ENCODE measurements around the gene ACO1. TPM values are rescaled to one million over a fixed set of nuclear protein-coding genes. Genes with fewer than 3 reads are reported as not detected.
"Not testable (repeated sequence)": the region's sequence is repeated elsewhere in the genome, so short reads cannot be mapped to it uniquely, and the experiment has no call there.

The ACO1 gene
- total RNA-seq, 3 donors from 2014 or later = 44.2 to 169 (median 47.1) TPM

DNA sequence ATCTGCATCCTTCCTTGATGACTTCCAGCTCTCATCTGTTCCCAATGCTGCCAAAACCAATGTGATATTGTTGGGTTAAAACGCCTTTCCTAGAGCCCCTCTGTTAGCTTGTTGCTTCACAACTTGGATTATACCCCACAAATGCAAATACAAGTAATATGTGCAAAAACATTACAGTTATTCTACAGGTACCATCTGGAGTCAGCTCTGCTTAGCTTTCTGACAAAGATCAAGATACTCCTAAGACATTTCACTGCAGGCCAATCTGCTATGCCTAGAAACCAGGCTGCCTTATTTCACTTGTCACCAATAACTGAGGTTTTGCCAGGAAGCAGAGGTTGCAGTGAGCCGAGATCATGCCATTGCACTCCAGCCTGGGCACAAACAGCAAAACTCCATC, 36.9 kb upstream of the ACO1 start:
- Histone ChIP-seq H3K4me1 (no peaks in the 10 kb centered on the region), H3K27ac (no peak overlapping the region), H3K4me3 (no peak overlapping the region), H3K27me3 (no peaks in the 10 kb centered on the region), H3K36me3 (no peaks in the 10 kb centered on the region), H3K9me3 (no peaks in the 10 kb centered on the region)
- no peak for DNase-seq (ENCODE audit: low spot score in 2 of 2)
- TF ChIP-seq POLR2A (IDR thresholded peaks at IDR 0.05) (no peak), POLR2AphosphoS5 (IDR thresholded peaks at IDR 0.05) (no peak)
- TF ChIP-seq, protein P1, sequence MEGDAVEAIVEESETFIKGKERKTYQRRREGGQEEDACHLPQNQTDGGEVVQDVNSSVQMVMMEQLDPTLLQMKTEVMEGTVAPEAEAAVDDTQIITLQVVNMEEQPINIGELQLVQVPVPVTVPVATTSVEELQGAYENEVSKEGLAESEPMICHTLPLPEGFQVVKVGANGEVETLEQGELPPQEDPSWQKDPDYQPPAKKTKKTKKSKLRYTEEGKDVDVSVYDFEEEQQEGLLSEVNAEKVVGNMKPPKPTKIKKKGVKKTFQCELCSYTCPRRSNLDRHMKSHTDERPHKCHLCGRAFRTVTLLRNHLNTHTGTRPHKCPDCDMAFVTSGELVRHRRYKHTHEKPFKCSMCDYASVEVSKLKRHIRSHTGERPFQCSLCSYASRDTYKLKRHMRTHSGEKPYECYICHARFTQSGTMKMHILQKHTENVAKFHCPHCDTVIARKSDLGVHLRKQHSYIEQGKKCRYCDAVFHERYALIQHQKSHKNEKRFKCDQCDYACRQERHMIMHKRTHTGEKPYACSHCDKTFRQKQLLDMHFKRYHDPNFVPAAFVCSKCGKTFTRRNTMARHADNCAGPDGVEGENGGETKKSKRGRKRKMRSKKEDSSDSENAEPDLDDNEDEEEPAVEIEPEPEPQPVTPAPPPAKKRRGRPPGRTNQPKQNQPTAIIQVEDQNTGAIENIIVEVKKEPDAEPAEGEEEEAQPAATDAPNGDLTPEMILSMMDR (IDR thresholded peaks at IDR 0.05) = no peak
- intact Hi-C loops (cut with DNase I; ENCODE audit: low total_unique reads) = no loop called here

DNA sequence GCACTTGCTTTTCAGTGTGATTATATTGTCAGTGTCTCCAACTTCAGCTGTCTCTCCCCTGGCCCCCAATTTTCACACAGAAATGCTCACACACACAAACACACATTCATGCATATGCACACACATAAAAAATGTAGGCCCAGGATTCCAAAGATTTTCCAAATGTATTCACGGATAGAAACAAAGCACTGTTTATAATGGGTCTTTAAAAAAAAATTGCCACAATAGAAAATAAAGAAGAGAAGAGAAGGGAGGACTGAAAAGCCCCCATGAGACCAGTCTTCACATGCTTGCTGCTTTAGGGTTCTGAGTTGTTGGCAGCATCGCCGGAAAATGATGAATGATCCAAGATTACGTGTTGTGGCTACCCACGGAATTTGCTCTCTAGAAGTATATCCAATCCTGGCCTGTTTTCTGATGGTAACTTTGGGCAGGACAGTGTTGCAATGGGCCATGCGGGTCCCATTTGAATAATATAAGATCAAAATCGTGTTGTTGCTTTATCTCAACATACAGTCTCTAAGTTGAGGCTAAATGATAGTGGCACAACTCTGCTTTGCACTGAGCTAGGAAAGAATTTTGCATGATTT, 36.2 kb upstream of the ACO1 start:
- intact Hi-C loops (cut with DNase I; ENCODE audit: low total_unique reads) = no loop called here
- Histone ChIP-seq H3K27ac (no peak overlapping the region), H3K4me1 (no peaks in the 10 kb centered on the region), H3K36me3 (no peaks in the 10 kb centered on the region), H3K9me3 (no peaks in the 10 kb centered on the region), H3K4me3 (no peak overlapping the region), H3K27me3 (no peaks in the 10 kb centered on the region)
- DNase-seq (ENCODE audit: low spot score in 2 of 2) = no peak
- TF ChIP-seq POLR2A (IDR thresholded peaks at IDR 0.05) = no peak
- no peak for TF ChIP-seq POLR2AphosphoS5 (IDR thresholded peaks at IDR 0.05)
- TF ChIP-seq, protein P1 (IDR thresholded peaks at IDR 0.05) = no peak

- H3K9me3 ChIP-seq = no peaks in the 10 kb centered on the region
- H3K27ac ChIP-seq = no peak overlapping the region
- DNase-seq (ENCODE audit: low spot score in 2 of 2) = no peak
- TF ChIP-seq POLR2A (IDR thresholded peaks at IDR 0.05) = no peak
- no peak for TF ChIP-seq POLR2AphosphoS5 (IDR thresholded peaks at IDR 0.05)
- TF ChIP-seq, protein P1 (IDR thresholded peaks at IDR 0.05) = no peak
- no peaks in the 10 kb centered on the region for H3K4me1 ChIP-seq
- H3K4me3 ChIP-seq = no peak overlapping the region
- no peaks in the 10 kb centered on the region for H3K27me3 ChIP-seq
- intact Hi-C loops (cut with DNase I; ENCODE audit: low total_unique reads) = no loop called here
- H3K36me3 ChIP-seq = no peaks in the 10 kb centered on the region
Measured at GRCh38 chr9:32349013-32349412, 35.4 kb upstream of the ACO1 start.

DNA sequence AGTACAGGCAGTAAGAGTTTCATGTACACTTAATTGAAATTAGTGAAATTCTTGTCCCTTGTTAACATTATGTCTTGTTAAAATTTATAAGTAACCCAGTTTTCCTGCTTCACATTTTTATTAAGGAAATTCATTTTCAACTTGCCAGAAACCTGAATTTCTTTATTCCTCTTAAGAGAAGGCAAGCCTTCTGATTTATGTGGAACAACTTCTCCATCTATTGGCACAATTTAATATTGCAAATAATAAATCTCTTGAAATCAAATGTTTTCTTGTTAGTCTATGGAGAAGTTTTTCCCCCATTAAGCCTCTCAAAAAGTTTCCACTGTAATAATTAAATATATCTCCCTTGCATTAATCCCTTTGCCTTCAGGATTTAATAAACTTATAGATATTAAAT, 33.8 kb upstream of the ACO1 start:
- Histone ChIP-seq H3K36me3 (no peaks in the 10 kb centered on the region), H3K4me1 (no peaks in the 10 kb centered on the region), H3K27me3 (no peaks in the 10 kb centered on the region), H3K27ac (no peak overlapping the region), H3K4me3 (no peak overlapping the region), H3K9me3 (no peaks in the 10 kb centered on the region)
- intact Hi-C loops (cut with DNase I; ENCODE audit: low total_unique reads) = no loop called here
- TF ChIP-seq POLR2AphosphoS5 (IDR thresholded peaks at IDR 0.05) = no peak
- TF ChIP-seq, protein P1 (IDR thresholded peaks at IDR 0.05) = peak in 2 of 3 donors; percentile 19 to 21
- no peak for TF ChIP-seq POLR2A (IDR thresholded peaks at IDR 0.05)
- DNase-seq (ENCODE audit: low spot score in 2 of 2) = no peak

- Histone ChIP-seq H3K36me3 (no peaks in the 10 kb centered on the region), H3K27ac (no peak overlapping the region), H3K4me3 (no peak overlapping the region), H3K27me3 (no peaks in the 10 kb centered on the region), H3K9me3 (no peaks in the 10 kb centered on the region), H3K4me1 (no peaks in the 10 kb centered on the region)
- no peak for DNase-seq (ENCODE audit: low spot score in 2 of 2)
- intact Hi-C loops (cut with DNase I; ENCODE audit: low total_unique reads) = no loop called here
- TF ChIP-seq, protein P1 (IDR thresholded peaks at IDR 0.05) = no peak
- TF ChIP-seq POLR2AphosphoS5 (IDR thresholded peaks at IDR 0.05) = no peak
- TF ChIP-seq POLR2A (IDR thresholded peaks at IDR 0.05) = no peak
Measured at GRCh38 chr9:32351845-32352244, 32.6 kb upstream of the ACO1 start.

GRCh38 chr9:32353476-32353875, 31.0 kb upstream of the ACO1 start:
- H3K27me3 ChIP-seq; H3K27ac ChIP-seq; DNase-seq (ENCODE audit: low spot score in 2 of 2); H3K36me3 ChIP-seq; H3K4me3 ChIP-seq; H3K4me1 ChIP-seq; H3K9me3 ChIP-seq; intact Hi-C loops (cut with DNase I; ENCODE audit: low total_unique reads): not testable (repeated sequence)
